HL-60 (cell line): ENCODE results near the gene PNPO.

ENCODE experiments used
- CTCF ChIP-seq: IDR thresholded peaks from one replicate; pipeline ENCODE4 v1.5.1; 2011; ENCODE audit warnings: low read length, control low read depth, inconsistent platforms; ENCODE audit not compliant: insufficient read depth
- GABPA ChIP-seq: IDR thresholded peaks from 2 replicates; pipeline ENCODE4 v1.6.1; 2012; ENCODE audit warnings: low read depth
- REST ChIP-seq: IDR thresholded peaks from 2 replicates; pipeline ENCODE4 v1.6.1; 2012; ENCODE audit warnings: low read depth; ENCODE audit not compliant: insufficient replicate concordance

- TF ChIP-seq CTCF: no peak
- TF ChIP-seq REST: no peak
- TF ChIP-seq GABPA: no peak
Observed at GRCh38 chr17:47915776-47916398, 25.5 kb upstream of the PNPO start.
